Activated CD8-positive, alpha-beta memory T cell treated with anti-CD3 and anti-CD28 coated beads for 1 hour (primary cell): ENCODE results near the gene WDR49.
"Not testable (repeated sequence)": the region's sequence is repeated elsewhere in the genome, so short reads cannot be mapped to it uniquely, and the experiment has no call there.

Experiments
- DNase-seq, 2 donors: peaks; one replicate each; pipeline ENCODE4 v3.0.0-alpha.2; 2020; ENCODE audit warnings: low read depth in 1 of 2; ENCODE audit errors: extremely low read depth in 1 of 2

WDR49 gene

GRCh38 chr3:167615030-167615429, 38.7 kb downstream of the WDR49 start:
- no peak for DNase-seq

- not testable (repeated sequence) for DNase-seq
These were observed 39.5 kb downstream of the WDR49 start for GRCh38 chr3:167614196-167614595.

- DNase-seq = no peak
These were observed 42.0 kb downstream of the WDR49 start for GRCh38 chr3:167611718-167612117.

DNA sequence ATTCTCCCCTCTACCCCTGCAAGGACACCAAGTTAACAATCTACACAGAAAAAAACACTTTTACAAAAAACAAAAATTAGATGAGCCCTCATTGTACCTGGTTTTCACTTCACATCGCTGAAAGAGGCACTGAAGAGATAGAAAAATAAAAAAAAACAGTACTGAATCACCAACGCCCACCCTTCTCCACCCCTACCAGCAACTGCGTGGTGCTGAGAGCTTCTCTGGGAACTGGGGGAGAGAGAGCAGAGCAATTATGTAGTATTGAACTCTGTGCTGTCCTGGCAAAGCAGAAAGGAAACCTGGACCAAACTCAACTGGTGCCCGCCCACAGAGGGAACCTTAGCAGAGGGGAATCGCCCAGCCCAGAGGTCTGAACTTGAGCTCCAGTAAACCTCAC, 44.6 kb downstream of the WDR49 start:
- DNase-seq = no peak

GRCh38 chr3:167606836-167607235, 46.9 kb downstream of the WDR49 start:
- DNase-seq = no peak

- no peak for DNase-seq
These were observed 47.9 kb downstream of the WDR49 start for GRCh38 chr3:167605871-167606270.

- DNase-seq = no peak
These were observed 51.7 kb downstream of the WDR49 start for GRCh38 chr3:167602041-167602440.

DNA sequence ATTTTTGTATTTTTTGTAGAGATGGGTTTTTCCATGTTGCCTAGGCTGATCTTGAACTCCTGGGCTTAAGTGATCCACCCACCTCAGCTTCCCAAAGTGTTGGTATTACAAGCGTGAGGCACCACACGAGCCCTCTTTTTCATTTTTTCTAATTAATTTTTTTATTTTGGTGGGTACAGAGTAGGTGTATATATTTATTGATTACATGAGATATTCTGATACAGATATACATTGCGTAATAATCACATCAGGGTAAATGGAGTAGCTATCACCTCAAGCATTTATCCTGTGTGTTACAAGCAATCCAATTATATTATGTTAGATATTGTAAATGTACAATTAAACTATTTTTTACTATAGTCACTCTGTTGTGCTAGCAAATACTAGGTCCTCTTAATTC, 66.1 kb downstream of the WDR49 start:
- no peak for DNase-seq

GRCh38 chr3:167575000-167575600, 78.6 kb downstream of the WDR49 start:
- no peak for DNase-seq

DNA sequence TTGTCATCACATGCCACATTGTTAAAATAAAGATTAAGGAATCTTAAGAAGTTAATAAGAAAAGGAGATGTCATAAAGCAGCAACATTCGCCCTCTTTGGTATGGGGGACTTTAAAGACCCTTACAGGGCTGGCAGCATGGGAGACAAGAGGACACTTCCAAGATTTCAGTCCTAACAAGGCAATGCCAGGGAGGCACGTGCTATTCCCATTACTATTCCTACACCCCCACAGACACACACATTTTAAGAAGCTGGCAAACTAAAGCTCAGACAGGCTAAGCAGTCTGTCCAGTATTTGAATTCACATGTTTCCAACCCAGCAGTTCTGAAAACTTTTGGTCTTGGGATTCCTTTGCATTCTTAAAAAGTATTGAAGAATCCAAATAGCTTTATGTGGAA, 80.8 kb downstream of the WDR49 start:
- DNase-seq = no peak

DNA sequence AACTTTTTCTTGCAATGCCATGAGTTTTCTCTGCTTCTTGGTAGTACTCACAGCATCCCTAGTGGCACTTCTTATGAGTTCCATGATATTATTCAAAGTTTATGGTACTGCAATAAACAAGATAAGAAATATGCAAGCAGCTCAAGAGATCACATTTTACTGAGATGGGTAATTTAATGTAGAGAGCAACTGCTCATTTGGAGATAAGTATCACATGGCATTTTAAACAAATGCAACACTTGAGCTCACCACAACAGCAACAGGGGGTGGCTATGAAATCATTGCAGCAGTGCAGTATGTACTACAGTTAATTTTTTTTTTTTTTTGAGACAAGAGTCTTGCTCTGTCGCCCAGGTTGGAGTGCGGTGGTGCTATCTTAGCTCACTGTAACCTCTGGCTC, 85.1 kb downstream of the WDR49 start:
- no peak for DNase-seq

DNA sequence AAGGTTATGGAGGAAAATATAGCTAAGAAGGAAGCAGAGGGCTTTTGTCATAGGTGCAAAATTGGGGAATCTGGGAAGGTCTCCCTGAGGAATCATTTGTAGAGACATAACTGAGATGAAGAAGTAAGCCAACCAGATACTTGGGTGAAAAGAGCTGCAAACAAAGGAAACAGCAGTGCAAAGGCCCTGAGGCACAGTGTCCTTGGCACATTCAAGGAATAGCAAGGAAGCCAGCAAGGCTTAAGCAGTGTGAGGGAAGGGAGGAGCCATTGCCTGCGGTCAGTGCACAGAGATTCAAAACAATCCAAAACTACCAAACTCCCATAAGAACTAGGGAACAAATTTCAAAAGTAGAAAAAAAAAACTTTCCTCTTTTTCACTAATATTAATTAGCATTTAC, 88.3 kb downstream of the WDR49 start:
- DNase-seq = no peak

DNA sequence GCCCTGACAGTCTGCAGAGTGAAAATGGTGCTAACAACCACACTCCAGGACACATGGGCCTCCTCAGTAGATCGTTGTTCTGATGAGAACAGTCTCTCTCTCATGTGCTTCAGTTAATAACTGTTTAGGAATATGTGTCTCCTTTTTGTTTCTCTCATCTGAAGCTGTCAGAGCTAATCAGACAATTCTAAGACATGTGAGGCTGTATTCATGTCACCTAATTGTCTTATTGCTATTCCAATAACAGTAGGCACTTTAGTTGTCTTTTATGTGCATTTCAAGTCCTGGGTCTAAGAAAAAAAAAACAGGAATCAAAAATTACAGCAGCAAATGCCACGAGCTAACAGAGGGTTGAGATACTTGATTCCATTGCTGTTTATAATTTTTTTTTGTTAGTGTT, 89.1 kb downstream of the WDR49 start:
- no peak for DNase-seq

DNA sequence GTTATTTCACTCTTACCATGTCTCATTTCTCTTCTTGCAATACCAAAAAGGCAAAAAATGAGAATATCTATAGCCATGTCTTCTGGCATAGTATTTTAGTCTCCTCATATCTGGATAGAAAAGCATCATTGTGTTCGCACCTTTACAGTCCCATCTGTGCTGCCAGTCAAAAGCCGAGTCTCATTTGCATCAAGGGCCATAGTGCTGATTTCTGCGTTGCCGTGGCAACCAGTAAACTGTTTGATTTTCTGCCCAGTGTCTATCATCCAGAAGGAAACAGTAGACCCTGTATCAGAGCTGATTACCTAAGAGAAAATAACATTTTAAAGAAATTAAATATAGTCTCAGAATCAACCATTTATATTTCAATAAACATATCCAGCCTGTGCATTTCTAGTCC, 93.8 kb downstream of the WDR49 start:
- DNase-seq = no peak

GRCh38 chr3:167554898-167555297, 98.8 kb downstream of the WDR49 start:
- no peak for DNase-seq

- DNase-seq = no peak
These were observed 115.7 kb downstream of the WDR49 start for GRCh38 chr3:167538081-167538480.

DNA sequence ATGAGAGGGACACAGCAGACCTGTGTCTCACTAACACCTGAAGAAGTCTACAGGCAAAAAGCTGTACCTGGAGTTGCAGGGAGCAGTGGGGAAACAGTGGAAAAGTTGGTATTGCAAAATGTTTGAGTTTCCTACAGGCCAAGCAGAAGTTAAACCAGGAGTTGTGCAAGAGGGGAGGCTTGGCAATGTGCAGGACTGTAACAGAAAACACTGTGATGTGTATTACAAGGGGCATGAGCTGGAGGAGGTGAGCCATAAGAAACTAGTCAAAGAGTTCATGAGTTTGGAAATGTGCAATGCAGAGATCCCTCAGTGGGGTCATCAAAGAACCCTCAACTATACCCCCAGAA, 132.8 kb downstream of the WDR49 start:
- no peak for DNase-seq

DNA sequence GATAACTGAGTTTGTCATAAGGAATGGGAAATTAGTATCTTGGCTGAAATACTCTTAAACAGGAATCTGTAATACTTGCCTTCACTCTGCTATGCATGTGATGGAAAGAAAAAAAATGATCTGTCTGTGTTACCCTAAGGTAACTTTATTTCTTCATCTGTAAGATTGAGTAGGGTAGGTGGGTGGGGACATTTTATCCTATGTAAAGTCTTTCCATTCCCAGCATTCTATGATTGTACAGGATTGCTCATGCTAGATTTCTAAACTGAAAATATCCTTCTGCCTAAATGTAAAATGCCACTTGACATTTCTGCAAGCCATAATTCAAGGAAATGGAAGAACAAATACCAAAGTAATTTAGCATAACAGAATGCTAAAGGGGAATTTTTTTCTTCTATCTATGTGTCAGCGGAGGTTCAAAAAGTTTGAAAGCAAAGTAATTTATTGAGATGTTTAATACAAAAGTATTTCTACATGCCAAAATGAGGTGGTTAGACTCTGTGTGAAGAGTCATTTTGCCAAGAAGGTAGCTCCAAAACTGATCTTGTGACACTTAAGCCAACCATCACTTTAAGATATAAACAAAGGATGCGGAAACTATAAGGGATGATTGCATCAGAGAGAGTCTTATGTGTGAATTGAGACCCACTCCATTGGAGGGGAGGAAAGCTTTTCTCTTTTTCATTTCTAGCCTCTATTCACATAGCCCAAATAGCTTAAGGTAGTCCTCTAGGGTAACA, 133.3 kb downstream of the WDR49 start:
- DNase-seq = no peak

GRCh38 chr3:167507954-167508353, 145.8 kb downstream of the WDR49 start:
- no peak for DNase-seq

- no peak for DNase-seq
These were observed 151.3 kb downstream of the WDR49 start for GRCh38 chr3:167502401-167502800.

DNA sequence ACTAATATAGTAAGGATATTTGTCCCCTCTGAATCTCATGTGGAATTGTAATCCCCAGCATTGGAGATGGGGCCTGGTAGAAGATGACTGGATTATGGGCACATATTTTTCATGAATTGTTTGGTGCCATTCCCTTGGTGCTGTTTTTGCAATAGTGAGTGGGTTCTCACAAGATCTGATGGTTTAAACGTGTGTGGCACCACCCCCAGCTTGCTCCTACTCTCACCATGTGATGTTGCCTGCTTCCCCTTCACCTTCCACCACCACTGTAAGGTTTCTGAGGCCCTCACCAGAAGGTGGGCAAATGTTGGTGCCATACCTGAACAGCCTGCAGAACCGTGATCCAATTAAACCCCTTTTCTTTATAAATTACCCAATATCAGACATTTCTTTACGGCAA, 151.8 kb downstream of the WDR49 start:
- no peak for DNase-seq

DNA sequence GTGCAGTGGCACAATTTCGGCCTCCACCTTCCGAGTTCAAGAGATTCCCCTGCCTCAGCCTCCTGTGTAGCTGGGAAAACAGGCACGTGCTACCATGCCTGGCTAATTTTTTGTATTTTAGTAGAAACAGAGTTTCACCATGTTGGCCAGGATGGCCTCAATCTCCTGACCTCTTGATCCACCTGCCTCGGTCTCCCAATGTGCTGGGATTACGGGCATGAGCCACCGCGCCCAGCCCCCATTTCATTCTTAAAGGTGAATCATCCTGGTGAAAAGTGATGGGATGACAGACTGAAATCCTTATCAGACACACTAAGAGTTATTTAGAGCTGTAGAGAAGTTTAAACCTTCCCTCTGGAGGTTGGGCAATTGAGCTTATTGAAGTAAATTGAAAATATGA, 155.8 kb downstream of the WDR49 start:
- no peak for DNase-seq

GRCh38 chr3:167493244-167493643, 160.5 kb downstream of the WDR49 start:
- no peak for DNase-seq
